ENCODE results near the gene GPX2.
"Not testable (repeated sequence)": the region's sequence is repeated elsewhere in the genome, so short reads cannot be mapped to it uniquely, and the experiment has no call there.

GPX2 gene

GRCh38 chr14:64913477-64913876 is 29.1 kb downstream of the GPX2 start:
- DNase-seq (ENCODE audit: low read depth) = not testable (repeated sequence)

GRCh38 chr14:64912261-64912660 is 30.3 kb downstream of the GPX2 start:
- DNase-seq (ENCODE audit: low read depth) = no peak

- peak; percentile 70 for DNase-seq (ENCODE audit: low read depth)
Measured at GRCh38 chr14:64910847-64911495, 31.6 kb downstream of the GPX2 start.

GRCh38 chr14:64906022-64906421 is 36.5 kb downstream of the GPX2 start:
- DNase-seq (ENCODE audit: low read depth) = no peak

GRCh38 chr14:64899958-64900357 is 42.6 kb downstream of the GPX2 start:
- DNase-seq (ENCODE audit: low read depth) = no peak

GRCh38 chr14:64891839-64892375 is 50.6 kb downstream of the GPX2 start:
- DNase-seq (ENCODE audit: low read depth) = peak; percentile 76

GRCh38 chr14:64891173-64891838 is 51.2 kb downstream of the GPX2 start:
- no peak for DNase-seq (ENCODE audit: low read depth)

GRCh38 chr14:64889352-64889751 is 53.2 kb downstream of the GPX2 start:
- DNase-seq (ENCODE audit: low read depth) = peak; percentile 33
